ENCODE measurements around the gene RASSF3.
A peak's percentile ranks its signal among the peaks of the same experiment; 100 is the strongest.
"Not testable (repeated sequence)": the region's sequence is repeated elsewhere in the genome, so short reads cannot be mapped to it uniquely, and the experiment has no call there.

Gene RASSF3

DNA sequence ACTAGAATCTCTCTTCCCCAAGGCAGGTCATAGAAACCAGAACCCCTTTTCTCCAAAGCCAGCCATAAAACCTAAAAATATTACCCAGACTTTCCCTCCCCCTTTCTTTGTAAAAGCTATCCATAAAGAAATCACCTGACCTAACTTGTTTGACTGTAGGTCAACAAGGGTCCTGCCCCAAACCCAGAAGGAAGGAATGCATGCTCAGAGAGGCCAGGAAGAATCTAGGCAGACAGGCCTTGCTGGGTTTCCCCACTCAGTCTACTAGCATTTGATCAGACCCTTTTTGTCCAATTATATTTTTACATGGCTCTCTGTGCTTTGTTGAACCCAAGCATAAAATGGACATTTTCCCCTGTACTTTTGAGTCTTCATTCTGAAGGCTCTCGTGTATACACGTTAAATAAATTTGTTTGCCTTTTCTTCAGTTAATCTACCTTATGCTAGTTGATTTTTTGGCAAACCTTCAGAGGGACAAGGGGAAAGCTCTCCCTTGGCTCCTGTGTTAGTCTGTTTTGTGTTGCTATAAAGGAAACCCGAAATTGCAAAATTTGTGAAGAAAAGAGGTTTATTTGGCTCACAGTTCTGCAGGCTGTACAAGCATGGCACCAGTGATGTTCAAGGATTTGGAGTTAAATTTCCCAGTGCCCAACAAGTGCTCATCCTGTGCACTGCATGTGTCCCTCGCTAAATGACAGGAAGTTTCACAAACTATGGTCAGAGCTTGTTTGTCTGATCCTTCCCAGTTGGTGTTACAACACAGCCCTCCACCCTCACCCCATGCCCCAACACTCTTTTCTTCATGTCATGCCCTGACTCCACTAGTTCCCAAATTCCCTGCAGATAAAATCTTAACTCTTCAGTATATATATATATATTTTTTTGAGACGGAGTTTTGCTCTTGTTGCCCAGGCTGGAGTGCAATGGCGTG is 14.2 kb upstream of the RASSF3 start:
- no peak for DNase-seq (ENCODE audit: low read depth)

- no peak for DNase-seq (ENCODE audit: low read depth)
Measured at GRCh38 chr12:64598831-64599230, 11.5 kb upstream of the RASSF3 start.

GRCh38 chr12:64600164-64600561 is 10.1 kb upstream of the RASSF3 start:
- no peak for DNase-seq (ENCODE audit: low read depth)

DNA sequence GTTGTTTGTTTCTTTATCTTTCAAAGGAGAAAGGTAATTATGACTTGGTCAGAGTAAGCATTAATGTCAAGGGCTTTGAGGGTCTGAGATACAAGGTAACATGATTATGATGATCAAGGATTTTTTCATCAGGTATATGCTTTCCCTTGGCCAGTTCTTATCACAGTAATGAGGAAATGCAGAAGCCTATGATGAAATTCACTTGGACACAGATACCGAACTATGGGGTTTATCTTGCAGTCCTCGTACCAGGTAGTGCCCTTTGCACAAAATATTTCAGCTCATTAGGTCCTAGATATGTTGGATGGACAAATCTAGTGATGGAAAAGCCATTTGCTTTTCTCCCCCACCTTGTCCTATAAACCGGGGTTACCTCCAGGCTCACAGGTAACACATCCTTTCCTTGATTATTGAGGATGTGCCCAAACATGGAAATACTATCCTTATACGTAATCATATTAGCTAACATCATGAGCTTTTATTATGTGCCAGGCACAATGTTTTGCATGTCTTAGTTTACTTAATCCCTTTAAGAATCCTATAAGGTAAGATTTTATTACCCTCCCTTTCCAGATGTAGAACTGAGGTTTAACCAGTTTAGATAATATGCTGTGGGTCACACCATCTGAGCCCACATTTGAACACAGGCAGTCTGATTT is 7.0 kb upstream of the RASSF3 start:
- no peak for DNase-seq (ENCODE audit: low read depth)

DNA sequence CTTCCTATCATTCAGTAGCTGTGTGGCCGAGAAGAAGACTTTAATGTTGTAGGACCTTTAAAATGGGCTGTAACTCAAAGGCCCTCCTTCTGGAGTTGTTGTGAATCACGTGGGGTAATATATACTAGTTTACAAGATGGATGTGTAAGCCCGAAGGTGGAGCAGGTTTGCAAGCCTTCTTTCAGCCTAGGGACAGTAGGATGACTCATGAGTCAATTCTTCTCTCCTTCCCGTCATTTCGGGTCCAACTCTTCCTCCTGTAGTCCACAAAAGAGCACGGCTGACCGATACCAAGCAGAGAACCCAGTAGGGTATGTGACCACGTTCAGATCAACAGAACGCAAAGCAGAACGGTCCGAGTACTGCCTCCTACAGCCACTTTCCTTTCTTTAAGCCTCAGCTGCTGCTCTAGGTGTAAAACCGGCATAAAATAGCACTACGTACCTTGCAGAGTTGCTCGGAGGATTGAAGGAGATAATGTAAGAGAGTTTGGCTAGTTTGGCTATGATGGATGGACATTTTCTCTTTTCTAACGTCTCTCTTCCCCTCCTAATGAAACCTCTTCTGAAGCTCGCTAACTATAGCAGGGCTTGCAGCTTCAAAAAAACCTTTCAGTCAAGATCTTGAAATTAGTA is 1.3 kb upstream of the RASSF3 start:
- no peak for DNase-seq (ENCODE audit: low read depth)

DNA sequence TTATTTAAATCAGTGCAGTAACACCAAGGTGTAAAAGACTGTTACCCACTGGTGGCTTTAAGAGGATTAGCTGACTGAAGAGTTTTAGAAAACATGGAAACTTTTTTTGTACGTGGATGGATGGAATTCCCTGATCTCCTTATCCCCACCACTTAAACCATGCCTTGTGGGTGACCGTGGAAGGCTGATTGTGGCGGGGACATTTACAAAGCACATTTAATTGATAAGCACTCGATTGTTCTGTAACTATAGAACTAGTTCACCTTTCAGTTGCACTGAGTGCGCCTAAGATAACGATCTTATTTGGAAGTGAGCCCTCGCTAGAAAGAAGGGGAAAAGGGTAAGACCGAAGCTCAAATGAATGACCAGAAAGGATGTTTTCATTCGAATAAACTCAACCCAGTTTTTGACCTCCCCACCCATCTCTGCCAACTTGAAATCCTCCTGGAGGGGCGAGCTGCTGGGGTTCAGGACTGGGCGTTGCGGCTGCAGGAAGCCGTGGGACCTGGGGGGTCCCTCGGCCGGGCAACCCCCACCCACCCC is 688 bp upstream of the RASSF3 start:
- no peak for DNase-seq (ENCODE audit: low read depth)

GRCh38 chr12:64610660-64611340 is 505 bp downstream of the RASSF3 start:
- peak; percentile 39 for DNase-seq (ENCODE audit: low read depth)

DNA sequence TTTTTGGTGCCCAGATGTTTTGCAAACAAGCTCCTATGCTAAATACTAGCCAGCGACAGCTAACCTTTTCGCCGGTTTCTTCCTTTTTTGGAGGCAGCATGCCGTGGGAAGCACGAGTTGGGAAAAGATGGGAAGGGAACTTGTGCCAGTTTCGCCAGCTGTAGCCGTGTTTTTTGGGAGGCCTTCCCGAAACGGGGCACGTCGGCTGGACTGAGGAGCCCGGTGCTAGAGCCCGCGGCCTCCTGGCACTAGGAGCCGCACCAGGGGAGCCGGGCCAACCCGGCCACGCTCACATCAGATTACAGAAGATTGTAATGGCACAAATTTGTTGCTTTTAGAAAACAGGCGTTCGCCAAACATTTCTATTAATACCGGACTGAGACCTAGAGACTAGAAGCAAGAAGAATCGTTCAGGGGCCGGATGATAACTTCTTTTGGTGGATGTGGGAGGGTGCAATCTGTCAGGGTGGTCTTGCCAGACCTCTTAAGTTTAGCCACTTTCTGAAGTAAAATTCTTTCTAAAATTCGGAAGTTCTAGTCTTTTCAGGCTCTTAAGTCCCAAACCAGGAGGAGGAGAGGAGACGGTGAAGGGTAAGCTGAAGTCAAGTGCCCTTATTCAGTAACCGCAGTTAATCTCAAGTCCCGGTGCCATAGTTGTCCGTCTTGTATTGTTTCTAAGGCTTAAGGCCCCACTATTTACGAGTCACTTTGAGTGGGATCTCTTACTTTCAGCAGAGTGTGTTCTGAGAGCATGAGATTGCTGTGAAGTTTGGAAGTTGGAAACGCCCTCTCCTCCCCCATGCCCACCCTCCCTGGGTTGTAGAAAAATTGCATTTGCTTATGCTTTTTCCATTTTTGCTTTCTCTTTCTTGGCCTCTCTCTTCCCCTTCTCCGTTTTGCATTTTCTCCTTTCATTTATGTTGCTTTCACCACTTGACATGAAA is 1.3 kb downstream of the RASSF3 start:
- no peak for DNase-seq (ENCODE audit: low read depth)

GRCh38 chr12:64612843-64613242 is 2.5 kb downstream of the RASSF3 start:
- no peak for DNase-seq (ENCODE audit: low read depth)

GRCh38 chr12:64613775-64614398 is 3.6 kb downstream of the RASSF3 start:
- not testable (repeated sequence) for DNase-seq (ENCODE audit: low read depth)

DNA sequence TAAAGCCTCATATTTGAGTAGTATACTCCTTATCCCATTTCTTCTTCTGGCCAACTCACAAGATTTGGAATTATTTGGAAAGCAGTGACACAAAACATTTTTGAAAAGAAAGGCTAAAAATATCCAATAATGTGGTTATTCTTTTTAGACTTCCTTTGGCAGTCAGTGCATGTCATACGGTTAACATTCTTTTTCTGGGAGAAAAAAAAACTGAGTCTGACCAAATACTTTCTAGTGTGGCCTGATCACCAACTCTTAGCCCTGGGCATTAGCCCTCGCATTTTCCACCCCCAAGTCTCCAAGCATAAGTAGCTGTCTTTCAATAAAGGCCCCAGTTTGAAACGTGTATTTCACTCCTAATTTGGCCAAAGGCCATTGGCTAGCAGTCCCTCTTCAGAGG is 5.9 kb downstream of the RASSF3 start:
- DNase-seq (ENCODE audit: low read depth): no peak

GRCh38 chr12:64618953-64619590 is 8.8 kb downstream of the RASSF3 start:
- DNase-seq (ENCODE audit: low read depth): no peak

- DNase-seq (ENCODE audit: low read depth): no peak
Measured at GRCh38 chr12:64621257-64621942, 11.1 kb downstream of the RASSF3 start.

GRCh38 chr12:64624035-64624434 is 13.7 kb downstream of the RASSF3 start:
- DNase-seq (ENCODE audit: low read depth): no peak

DNA sequence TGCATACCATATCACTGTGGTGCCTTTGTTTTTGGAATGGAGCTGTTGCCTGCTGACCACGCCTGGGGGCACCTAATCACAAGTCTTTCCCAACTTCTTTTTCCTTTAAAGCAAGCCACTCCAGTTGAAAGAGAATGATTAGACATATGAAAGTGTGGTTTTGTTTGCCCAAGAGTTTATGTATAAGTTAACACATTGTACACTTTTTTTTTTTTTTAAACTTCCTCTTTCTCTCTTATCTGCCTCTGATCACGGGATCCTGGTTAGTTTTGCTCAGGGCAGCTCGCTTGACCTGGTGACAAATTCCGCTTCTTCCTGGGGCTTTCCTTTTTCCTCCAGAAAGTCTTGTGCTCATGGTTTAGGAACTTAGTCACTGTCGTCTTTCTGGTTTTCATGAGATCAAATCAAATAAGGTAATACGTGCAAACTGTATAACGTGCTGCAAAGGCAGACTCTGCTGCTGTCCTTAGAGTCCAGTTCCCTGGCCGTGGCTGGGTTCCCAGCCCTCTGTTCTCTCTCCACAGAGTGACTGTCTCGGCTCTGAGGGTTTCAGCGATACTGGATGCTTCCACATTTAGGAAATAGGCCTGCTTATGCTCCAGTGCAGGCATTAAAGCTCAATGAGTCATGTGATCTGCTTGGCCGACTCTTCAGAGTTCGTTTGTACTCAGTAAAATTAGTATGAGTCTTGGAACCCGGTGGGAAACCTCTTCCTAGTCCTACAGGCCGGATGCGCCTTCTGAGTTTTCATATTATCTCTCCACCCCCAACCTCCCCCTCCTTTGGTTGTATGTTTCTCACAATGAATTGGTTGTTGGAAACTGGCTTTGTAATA is 15.2 kb downstream of the RASSF3 start:
- DNase-seq (ENCODE audit: low read depth): no peak

DNA sequence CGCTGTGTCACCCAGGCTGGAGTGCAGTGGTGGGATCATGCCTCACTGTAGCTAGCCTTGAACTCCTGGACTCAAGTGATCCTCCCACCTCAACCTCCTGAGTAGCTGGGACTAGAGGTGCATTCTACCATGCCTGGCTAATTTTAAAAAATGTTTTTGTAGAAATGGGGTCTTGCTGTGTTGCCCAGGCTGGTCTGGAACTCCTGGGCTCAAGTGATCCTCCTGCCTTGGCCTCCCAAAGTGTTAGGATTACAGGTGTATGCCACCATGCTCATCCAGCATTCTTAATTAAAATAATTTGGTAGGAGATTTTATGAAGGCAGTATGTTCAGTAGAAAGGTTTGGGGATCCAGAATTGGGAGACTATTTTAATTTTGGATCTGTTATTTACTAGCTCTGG is 16.3 kb downstream of the RASSF3 start:
- DNase-seq (ENCODE audit: low read depth): not testable (repeated sequence)

DNA sequence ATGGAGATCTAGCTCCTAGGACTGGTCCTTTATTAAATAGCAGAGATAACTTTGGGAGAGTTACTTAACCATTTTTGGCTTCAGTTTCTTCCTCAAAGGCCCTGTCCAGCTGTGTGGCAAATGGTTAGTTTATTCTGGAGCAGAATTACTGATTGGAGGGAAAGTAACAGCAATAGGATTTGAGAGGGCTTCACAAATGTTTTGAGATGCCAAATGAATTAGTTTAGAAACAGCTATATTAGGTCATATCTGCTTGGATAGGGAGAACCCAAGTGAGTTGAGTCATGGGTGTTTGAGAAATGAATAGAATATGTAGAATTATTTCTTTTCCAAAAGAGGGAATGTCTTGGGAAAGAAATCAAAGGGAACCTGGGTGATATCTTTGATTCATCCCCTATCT is 17.5 kb downstream of the RASSF3 start:
- no peak for DNase-seq (ENCODE audit: low read depth)

GRCh38 chr12:64631197-64631596 is 20.9 kb downstream of the RASSF3 start:
- no peak for DNase-seq (ENCODE audit: low read depth)

Data from stimulated activated CD8-positive, alpha-beta memory T cell treated with anti-CD3 and anti-CD28 coated beads, Interleukin-15, amount 100 ng/mL, for 1 hour (primary cell).